ENCODE measurements around the gene RBCK1. TPM values are rescaled to one million over a fixed set of nuclear protein-coding genes. Genes with fewer than 3 reads are reported as not detected.

RBCK1 gene
- total and polyA plus RNA-seq, 10 of the 15 experiments (the other 5 are each of a cell fraction or from before 2014, with no cell fraction given) = 14.1 to 99.7 (median 76.0) TPM

DNA sequence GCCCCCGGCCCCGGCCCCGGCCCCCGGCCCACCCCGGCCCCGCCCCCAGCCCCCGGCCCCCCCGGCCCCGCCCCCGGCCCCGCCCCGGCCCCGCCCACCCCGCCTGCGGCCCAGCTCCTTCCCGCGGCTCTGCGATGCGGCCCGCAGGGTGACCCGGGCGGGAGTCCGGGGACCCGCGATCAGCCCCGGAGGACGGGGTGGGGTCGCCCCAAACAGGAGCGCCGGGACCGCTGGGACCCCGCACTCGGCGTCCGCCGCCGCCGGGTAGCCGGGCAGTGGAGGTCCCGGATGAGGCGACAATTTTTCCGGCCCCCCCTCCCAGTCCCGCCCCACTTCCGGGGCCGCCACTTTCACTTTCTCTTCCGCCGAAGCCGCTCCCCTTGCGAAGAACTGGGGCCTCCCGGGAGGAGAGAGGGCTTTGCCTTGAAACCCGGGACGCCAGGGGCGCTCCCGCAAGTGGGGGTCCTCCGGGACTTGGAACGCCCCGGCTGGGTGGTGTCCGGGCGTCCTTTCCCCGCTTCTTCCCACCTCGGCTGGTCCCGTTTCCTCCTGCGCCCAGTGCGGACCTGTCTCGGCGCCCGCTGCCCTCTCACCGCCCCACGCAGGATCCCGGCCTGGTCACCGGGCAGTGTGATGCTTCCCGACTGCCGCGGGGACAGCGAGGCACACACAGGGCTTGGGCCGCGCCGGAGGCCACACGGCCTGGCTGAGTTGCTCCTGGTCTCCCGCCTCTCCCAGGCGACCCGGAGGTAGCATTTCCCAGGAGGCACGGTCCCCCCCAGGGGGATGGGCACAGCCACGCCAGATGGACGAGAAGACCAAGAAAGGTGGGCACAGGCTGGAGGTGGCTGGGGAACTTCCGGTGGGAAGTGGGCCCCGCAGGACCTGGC, at the start of gene RBCK1 (continued):
- TF ChIP-seq RBBP5 (conservative IDR thresholded peaks at IDR 0.05) = 0 out of 2 replicates have a peak, but pooled peaks have one; percentile 30
- TF ChIP-seq HCFC1 (IDR thresholded peaks at IDR 0.05; ENCODE audit: low read length) = peak; percentile 44; the same call in 1 of the 2 replicates
- TF ChIP-seq GABPA (IDR thresholded peaks at IDR 0.05; ENCODE audit: low read depth) = peak; percentile 86
- peak; percentile 80 for TF ChIP-seq NKRF (conservative IDR thresholded peaks at IDR 0.05)
- TF ChIP-seq ZNF217 (IDR thresholded peaks at IDR 0.05) = no peak
- no peak for TF ChIP-seq RAD51 (IDR thresholded peaks at IDR 0.05)
- no peak for TF ChIP-seq MXI1 (IDR thresholded peaks at IDR 0.05; ENCODE audit: low read depth, low read length)
- TF ChIP-seq POLR2A (IDR thresholded peaks at IDR 0.05; ENCODE audit: low read depth, low read length) = peak; percentile 72
- no peak for TF ChIP-seq SIN3A (IDR thresholded peaks at IDR 0.05; ENCODE audit: low read depth, low read length)

DNA sequence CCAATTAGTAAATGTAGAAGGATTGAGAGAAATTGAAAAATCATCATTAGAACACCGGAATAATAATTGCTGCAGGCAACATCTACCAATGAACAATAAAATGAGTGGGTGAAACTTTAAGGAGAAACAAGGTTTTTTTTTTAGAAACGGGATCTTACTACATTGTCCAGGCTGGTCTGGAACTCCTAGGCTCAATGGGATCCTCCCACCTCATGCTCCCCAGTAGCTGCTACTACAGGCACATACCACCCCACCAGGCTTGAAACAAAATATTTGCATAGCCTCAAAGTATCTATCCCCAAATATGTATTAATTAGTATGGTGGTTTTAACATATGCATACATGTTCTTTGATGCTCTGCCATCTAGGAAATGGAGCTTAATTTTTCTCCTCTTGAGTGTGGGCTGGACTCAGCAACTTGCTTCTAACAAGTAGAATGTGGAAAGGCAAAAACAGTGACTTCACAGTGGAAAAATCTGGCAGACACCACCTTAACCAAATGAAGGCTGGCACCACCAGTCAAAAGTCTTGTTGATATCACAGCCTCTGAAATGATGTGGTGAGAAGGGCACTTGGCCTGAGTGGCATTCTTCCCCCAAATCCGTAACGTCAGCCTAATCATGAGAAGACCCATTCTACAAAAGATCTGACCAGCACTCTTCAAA, 49.1 kb upstream of the RBCK1 start:
- no peak overlapping the region for H3K4me2 ChIP-seq (ENCODE audit: control insufficient read depth, insufficient read depth)
- H3K4me3 ChIP-seq = no peak overlapping the region
- in situ Hi-C loops (cut with MboI) (loop anchor here (10.0 kb wide), 1 partner anchor 376 kb away; no protein-coding TSS in a partner anchor), intact Hi-C loops (cut with micrococcal nuclease; ENCODE audit: unreplicated experiment) (no loop called here)
- FAIRE-seq = no peak
- WGBS (ENCODE audit: insufficient coverage, insufficient replicate concordance, low lambda C conversion rate, missing lambda C conversion rate) = 95% methylated on average over 4 of the region's 4 CpGs
- BruUV-seq (replicated peaks) = no TSS peak
- H3K9me3 ChIP-seq (replicated peaks; ENCODE audit: control insufficient read depth, insufficient read depth, low read length) = no peaks in the 10 kb centered on the region
- ATAC-seq = no peak
- DNase-seq (ENCODE audit: low read depth, low spot score) = no peak
- no peak for TF ChIP-seq MAX (IDR thresholded peaks at IDR 0.05; ENCODE audit: low read depth, low read length)
- no peak for TF ChIP-seq POLR2AphosphoS2 (IDR thresholded peaks at IDR 0.05; ENCODE audit: low read depth, low read length)
- no peak for TF ChIP-seq NR2C1 (IDR thresholded peaks at IDR 0.05)
- TF ChIP-seq ZSCAN29 (IDR thresholded peaks at IDR 0.05) = no peak
- no peak for TF ChIP-seq BCL3 (IDR thresholded peaks at IDR 0.05; ENCODE audit: borderline replicate concordance, insufficient read depth, low read depth, low read length, poor library complexity, severe bottlenecking)
- TF ChIP-seq PAX8 (IDR thresholded peaks at IDR 0.05) = no peak
- no peak for TF ChIP-seq TCF12 (IDR thresholded peaks at IDR 0.05; ENCODE audit: low read depth, low read length)
- no peak for TF ChIP-seq MLLT1 (IDR thresholded peaks at IDR 0.05)
- no peak for TF ChIP-seq MYB (IDR thresholded peaks at IDR 0.05; ENCODE audit: borderline replicate concordance, low read depth, low read length)
- ChIA-PET CTCF (no interaction called here), POLR2A (interaction anchor here (0.5 to 0.6 kb wide), 2 partner anchors 48 to 956 kb away, joined by 3 to 6 read pairs; no protein-coding TSS in a partner anchor), RAD21 (ENCODE audit: unreplicated experiment) (no interaction called here), SMC1A (ENCODE audit: uncharacterized antibody, unreplicated experiment) (interaction anchor here (1.3 kb wide), 1 partner anchor 121 kb away, joined by 3 read pairs; no protein-coding TSS in a partner anchor)
- no peaks in the 10 kb centered on the region for H3K36me3 ChIP-seq (ENCODE audit: control insufficient read depth in 2 of 2, insufficient read depth in 2 of 2, low read length in 1 of 2)
- H3K79me2 ChIP-seq (ENCODE audit: control insufficient read depth, insufficient read depth, low read length) = no peaks in the 10 kb centered on the region
- no peaks in the 10 kb centered on the region for H3K27me3 ChIP-seq (replicated peaks in 1 of 2; ENCODE audit: control insufficient read depth in 2 of 2, insufficient read depth in 2 of 2, low read length in 1 of 2)
- peaks cover 17% of the 10 kb centered on the region for H3K4me1 ChIP-seq (ENCODE audit: control insufficient read depth, insufficient read depth, low read length)
- H3K27ac ChIP-seq (ENCODE audit: control insufficient read depth, insufficient read depth) = no peak overlapping the region
- no peak overlapping the region for H2AFZ ChIP-seq (ENCODE audit: control insufficient read depth, low read depth, low read length)
- no peaks in the 10 kb centered on the region; the same call in 1 of the 2 replicates for H4K20me1 ChIP-seq (ENCODE audit: control insufficient read depth, insufficient read depth)
- H3K9ac ChIP-seq (ENCODE audit: control insufficient read depth, insufficient read depth, low read length) = no peak overlapping the region

Data from GM12878 (cell line).